Activated CD8-positive, alpha-beta T cell treated with anti-CD3 and anti-CD28 coated beads for 36 hours (primary cell): ENCODE data around the gene NKPD1. TPM values are rescaled to one million over a fixed set of nuclear protein-coding genes. Genes with fewer than 3 reads are reported as not detected.

Experiments
- ATAC-seq: fragments of 200-7000 bp; cut with Tn5 transposase; one replicate; pipeline ENCODE4 v1.10.0; 2021; ENCODE audit warnings: mild to moderate bottlenecking, moderate library complexity
- CTCF ChIA-PET: fragments of 350-600 bp; sonication (Branson Sonifier 250); formaldehyde crosslinking; loops from one replicate; lab custom pipeline; 2021; ENCODE audit warnings: antibody characterized with exemption; lab: Charles Lee
- POLR2A ChIA-PET: fragments of 350-600 bp; sonication (Branson Sonifier 250); formaldehyde crosslinking; loops from one replicate; lab custom pipeline; 2021; ENCODE audit warnings: antibody characterized with exemption; lab: Charles Lee
- DNase-seq: peaks from one replicate; pipeline ENCODE4 v3.0.0-alpha.2; 2020
- H3K27ac Mint-ChIP-seq: one replicate; pipeline ENCODE4 v1.8.0; 2021; ENCODE audit warnings: mild to moderate bottlenecking, mixed read lengths
- H3K27me3 Mint-ChIP-seq: one replicate; pipeline ENCODE4 v1.8.0; 2021; ENCODE audit warnings: mixed read lengths
- H3K36me3 Mint-ChIP-seq: one replicate; pipeline ENCODE4 v1.8.0; 2021; ENCODE audit warnings: low read depth, mixed read lengths
- H3K4me1 Mint-ChIP-seq: one replicate; pipeline ENCODE4 v1.8.0; 2021; ENCODE audit warnings: low read depth, mixed read lengths
- H3K4me3 Mint-ChIP-seq: one replicate; pipeline ENCODE4 v1.8.0; 2021; ENCODE audit warnings: mild to moderate bottlenecking, moderate library complexity, mixed read lengths
- H3K9me3 Mint-ChIP-seq: one replicate; pipeline ENCODE4 v1.8.0; 2021; ENCODE audit warnings: mixed read lengths
- intact Hi-C: fragments of 100-400 bp; cut with micrococcal nuclease; formaldehyde crosslinking; loops from one replicate; pipeline ENCODE4 v1.10.0; 2022
- total RNA-seq, 2 experiments: library from RNA; stranded (reverse); gene quantifications; one replicate each; pipeline ENCODE4 v1.2.3, GENCODE V29; 2021
- TF ChIP-seq, protein P1 (sequence below): fragments of 200-600 bp; IDR thresholded peaks from one replicate; pipeline ENCODE4 v1.8.0; 2022; ENCODE audit warnings: antibody characterized with exemption, mild to moderate bottlenecking

Gene NKPD1
- total RNA-seq, 2 experiments from 2014 or later, result 0.07 to 0.16 TPM

DNA sequence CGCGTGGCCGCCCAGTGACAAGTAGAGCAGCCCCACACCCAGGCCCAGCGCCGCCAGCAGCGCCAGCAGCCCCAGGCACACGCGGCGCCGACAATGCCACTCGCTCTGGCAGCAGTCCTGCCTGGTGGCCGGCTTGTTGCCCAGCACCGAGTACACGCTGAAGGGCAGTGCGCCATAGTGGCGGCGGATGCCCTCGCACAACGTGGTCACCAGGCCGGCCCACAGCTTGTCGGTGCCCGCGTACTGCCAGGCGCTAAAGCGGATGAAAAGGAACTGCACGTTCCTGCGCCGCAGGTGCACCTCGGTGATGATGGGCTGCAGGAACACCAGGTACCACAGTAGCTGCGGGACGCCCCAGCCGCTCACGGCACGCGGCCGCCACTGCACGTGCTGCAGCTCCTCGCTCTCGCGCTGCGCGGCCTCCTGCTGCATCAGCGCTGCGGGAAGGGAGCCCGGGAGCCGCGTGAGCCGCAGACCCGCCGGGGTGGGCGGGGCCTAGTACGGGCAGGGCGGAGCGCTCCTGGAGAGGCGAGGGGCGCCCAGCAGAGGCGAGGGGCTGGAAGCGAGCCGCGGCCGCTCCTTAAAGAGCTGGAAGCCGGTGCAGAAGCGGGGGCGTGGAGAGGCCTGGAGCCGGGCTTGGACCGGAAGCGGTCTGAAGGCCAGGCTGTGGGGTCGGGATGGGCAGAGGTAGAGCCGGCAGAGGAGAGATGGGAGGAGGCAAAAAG lies 7.3 kb downstream of the NKPD1 start:
- ChIA-PET POLR2A (interaction anchor here (0.7 to 1.5 kb wide), 5 partner anchors 11 to 364 kb away, joined by 3 to 5 read pairs (median 5); partner anchors contain the start of gene BLOC1S3), CTCF (interaction anchor here (0.7 to 2.6 kb wide), 4 partner anchors 11 to 30 kb away, joined by 3 to 6 read pairs (median 3); no protein-coding TSS in a partner anchor)
- peak; percentile 39 for DNase-seq
- intact Hi-C loops, result no loop called here
- Mint-ChIP-seq H3K36me3 (peaks cover 7% of the 10 kb centered on the region), H3K9me3 (peaks cover 2% of the 10 kb centered on the region), H3K4me1 (peaks cover 25% of the 10 kb centered on the region), H3K27ac (no peak overlapping the region), H3K4me3 (no peak overlapping the region), H3K27me3 (peaks cover 27% of the 10 kb centered on the region)
- TF ChIP-seq, protein P1, sequence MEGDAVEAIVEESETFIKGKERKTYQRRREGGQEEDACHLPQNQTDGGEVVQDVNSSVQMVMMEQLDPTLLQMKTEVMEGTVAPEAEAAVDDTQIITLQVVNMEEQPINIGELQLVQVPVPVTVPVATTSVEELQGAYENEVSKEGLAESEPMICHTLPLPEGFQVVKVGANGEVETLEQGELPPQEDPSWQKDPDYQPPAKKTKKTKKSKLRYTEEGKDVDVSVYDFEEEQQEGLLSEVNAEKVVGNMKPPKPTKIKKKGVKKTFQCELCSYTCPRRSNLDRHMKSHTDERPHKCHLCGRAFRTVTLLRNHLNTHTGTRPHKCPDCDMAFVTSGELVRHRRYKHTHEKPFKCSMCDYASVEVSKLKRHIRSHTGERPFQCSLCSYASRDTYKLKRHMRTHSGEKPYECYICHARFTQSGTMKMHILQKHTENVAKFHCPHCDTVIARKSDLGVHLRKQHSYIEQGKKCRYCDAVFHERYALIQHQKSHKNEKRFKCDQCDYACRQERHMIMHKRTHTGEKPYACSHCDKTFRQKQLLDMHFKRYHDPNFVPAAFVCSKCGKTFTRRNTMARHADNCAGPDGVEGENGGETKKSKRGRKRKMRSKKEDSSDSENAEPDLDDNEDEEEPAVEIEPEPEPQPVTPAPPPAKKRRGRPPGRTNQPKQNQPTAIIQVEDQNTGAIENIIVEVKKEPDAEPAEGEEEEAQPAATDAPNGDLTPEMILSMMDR, result no peak
- ATAC-seq, result peak; percentile 17

DNA sequence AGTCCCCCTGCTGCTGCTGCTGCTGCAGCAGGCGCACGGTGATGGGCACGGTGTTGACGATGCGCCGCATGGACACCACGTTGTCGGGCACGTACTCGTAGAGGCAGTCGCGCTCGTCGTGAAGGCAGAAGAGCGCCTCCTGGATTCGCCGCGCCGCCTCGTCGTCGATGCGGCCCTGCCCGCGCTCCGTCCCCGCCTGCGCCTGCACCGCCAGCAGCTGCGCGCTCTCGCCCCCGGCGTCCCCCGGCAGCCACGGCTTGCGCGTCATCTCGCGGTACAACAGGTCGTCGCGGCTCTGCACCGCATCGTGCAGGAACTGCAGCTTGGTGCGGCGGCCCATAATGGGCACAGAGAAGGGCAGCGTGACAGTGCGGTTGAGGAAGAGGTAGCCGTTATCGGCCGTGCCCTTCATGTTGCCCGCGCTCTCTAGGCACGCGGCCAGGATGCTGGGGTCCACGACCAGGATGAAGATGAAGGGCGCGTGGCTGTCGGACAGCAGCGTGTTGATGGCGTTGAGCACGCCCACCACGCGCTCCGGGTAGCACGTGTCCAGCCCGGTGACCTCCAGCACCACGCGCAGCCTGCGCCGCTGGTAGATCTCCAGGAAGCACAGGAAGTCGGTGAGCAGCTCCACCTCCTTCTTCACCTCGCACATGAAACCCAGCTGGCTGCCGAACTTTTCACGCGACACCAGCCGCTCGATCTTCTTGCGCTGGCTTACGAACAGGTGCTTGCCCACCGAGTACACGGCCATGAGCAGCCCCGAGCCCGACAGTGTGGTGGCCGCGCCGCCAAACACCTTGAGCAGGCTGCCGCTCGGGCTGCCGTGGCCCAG lies 8.1 kb downstream of the NKPD1 start:
- DNase-seq (peak; percentile 71), ATAC-seq (peak; percentile 50)
- Mint-ChIP-seq H3K9me3 (peaks cover 2% of the 10 kb centered on the region), H3K4me1 (peaks cover 25% of the 10 kb centered on the region), H3K27me3 (peaks cover 23% of the 10 kb centered on the region), H3K27ac (peak overlapping the region; percentile 30), H3K4me3 (peak overlapping the region; percentile 52), H3K36me3 (peaks cover 7% of the 10 kb centered on the region)
- ChIA-PET POLR2A (interaction anchor here (0.7 to 1.5 kb wide), 8 partner anchors 8 to 60 kb away, joined by 3 to 7 read pairs (median 3); partner anchors contain the start of genes BLOC1S3, NKPD1 and PPP1R37), CTCF (interaction anchor here (0.7 to 2.6 kb wide), 6 partner anchors 12 to 31 kb away, joined by 3 to 6 read pairs (median 3); partner anchors contain the start of gene TRAPPC6A)
- TF ChIP-seq, protein P1, result no peak
- intact Hi-C loops, result no loop called here

DNA sequence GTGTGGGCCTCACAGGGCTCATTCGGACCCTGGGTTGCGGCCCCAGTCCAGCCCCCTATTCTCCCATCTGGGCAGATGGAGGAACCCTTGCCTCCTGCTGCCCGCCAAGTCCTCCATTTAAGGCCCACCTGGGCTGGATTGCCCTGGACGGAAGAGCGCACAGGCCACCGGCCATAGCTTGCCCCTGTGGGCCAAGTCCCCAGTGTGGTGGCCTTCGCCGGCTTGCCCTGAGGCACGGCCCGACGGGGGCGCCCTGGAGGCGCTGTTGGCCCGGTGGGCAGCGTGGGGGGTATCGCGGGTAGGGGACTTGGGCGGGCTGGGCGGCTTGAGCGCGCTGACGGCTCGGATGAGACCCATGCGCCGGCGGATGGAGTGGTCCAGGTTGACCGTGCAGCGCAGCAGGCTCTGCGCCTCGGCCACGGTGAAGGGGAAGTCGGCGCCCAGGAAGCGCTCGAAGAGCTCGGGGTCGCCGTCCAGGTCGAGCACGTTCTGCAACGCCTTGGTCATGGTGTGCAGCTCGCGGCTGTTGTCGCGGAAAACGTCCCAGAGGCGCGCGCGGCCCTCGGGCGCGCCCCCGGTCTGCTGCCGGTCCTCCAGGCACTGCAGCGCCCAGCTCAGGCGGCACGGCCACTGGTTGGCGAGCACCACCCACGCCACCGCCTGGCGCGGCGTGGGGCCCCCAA lies 8.8 kb downstream of the NKPD1 start:
- Mint-ChIP-seq H3K36me3 (peaks cover 9% of the 10 kb centered on the region), H3K27ac (no peak overlapping the region), H3K4me3 (no peak overlapping the region), H3K27me3 (peaks cover 21% of the 10 kb centered on the region), H3K9me3 (peaks cover 2% of the 10 kb centered on the region), H3K4me1 (peaks cover 25% of the 10 kb centered on the region)
- intact Hi-C loops, result no loop called here
- ChIA-PET POLR2A (interaction anchor here (0.6 to 1.1 kb wide), 6 partner anchors 9 to 197 kb away, joined by 3 to 7 read pairs (median 3); partner anchors contain the start of genes NKPD1 and PPP1R37), CTCF (interaction anchor here (1.1 kb wide), 2 partner anchors 23 to 26 kb away, joined by 3 to 5 read pairs; partner anchors contain the start of gene TRAPPC6A)
- ATAC-seq (no peak), DNase-seq (no peak)
- TF ChIP-seq, protein P1, result no peak

DNA sequence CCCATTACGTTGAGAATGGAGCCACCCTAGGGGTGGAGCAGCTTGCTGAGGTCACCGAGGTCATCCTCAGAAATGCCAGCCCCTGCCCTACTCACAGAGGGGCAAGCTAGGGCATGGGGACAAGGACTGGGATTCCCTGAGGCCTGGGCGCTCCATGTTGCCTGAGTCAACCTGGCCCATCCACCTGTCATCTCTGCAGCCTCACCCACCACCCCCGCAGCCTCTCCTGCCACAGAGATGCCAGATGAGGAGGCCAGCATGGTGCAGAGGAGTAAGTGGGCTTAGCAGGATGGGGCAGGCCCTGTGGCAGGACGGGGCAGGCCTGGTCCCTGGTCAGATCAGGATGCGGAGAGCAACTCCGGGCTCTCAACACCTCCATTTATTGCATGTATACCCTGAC lies 9.5 kb downstream of the NKPD1 start:
- POLR2A ChIA-PET, result interaction anchor here (0.6 to 1.0 kb wide), 2 partner anchors 12 to 198 kb away, joined by 3 read pairs; no protein-coding TSS in a partner anchor
- TF ChIP-seq, protein P1, result no peak
- peaks cover 25% of the 10 kb centered on the region for H3K4me1 Mint-ChIP-seq
- peaks cover 21% of the 10 kb centered on the region for H3K27me3 Mint-ChIP-seq
- ATAC-seq (no peak), DNase-seq (no peak)
- peaks cover 2% of the 10 kb centered on the region for H3K9me3 Mint-ChIP-seq
- H3K4me3 Mint-ChIP-seq, result no peak overlapping the region
- H3K36me3 Mint-ChIP-seq, result peaks cover 9% of the 10 kb centered on the region
- CTCF ChIA-PET, result interaction anchor here (2.8 kb wide), 1 partner anchor 27 kb away, joined by 11 read pairs; no protein-coding TSS in a partner anchor
- intact Hi-C loops, result no loop called here
- H3K27ac Mint-ChIP-seq, result no peak overlapping the region
